Activated T-cell treated with anti-CD3 and anti-CD28 coated beads for 1 hour (primary cell): ENCODE data around the gene HIRA.
A peak's percentile ranks its signal among the peaks of the same experiment; 100 is the strongest.
"Not testable (repeated sequence)": the region's sequence is repeated elsewhere in the genome, so short reads cannot be mapped to it uniquely, and the experiment has no call there.

Experiments used
- DNase-seq: peaks from one replicate; pipeline ENCODE4 v3.0.0-alpha.2; 2020; ENCODE audit warnings: low read depth

The HIRA gene

GRCh38 chr22:19463491-19464469, 32.2 kb upstream of the HIRA start:
- DNase-seq = no peak

DNA sequence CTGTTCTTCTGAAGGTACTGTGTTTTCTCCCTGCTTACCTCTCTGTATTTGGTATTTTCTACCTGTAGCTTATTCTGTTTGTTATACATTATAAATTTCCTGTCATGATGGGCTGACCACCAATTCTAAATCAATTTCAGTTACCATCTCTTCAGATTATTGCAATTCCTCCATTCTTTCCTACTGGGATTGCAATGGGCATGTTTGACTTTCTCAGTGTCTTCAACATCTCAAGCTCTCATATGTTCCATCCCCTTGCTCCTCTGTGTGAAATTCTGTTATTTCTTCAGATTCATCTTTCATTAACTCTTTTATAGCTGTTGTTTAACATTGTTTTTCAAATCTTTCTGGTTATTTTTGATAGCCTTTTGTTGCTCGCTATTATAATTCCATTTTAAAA, 31.5 kb upstream of the HIRA start:
- no peak for DNase-seq

- no peak for DNase-seq
Observed at GRCh38 chr22:19461506-19461905, 30.0 kb upstream of the HIRA start.

- DNase-seq = no peak
Observed at GRCh38 chr22:19460036-19460435, 28.5 kb upstream of the HIRA start.

DNA sequence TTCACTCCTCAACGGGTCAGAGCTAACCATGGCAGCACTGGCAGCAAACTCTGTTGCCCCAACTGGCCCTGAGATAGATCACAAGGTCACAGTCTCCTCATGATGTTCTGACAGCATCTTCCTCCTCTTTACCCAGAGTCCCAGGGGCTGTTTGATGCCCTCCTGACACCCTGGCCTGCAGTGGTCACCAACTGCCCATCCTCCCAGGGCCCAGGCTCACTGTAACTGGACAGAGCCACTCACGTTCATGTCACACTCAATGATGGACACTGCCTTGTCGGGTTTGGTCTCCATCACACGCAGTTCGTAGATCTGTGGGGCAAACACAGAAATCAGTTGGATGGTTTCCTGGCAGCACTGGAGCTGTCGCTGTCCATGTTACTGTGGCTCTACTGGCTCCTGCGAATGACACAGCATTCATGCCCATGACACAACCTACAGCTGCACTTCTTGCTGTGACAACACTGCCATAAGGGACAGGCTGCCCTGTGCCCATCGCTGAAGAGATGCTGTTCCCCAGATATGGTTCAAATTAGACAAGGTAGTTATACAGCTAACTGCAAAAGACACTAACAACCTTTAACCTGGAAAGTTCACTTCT, 26.4 kb upstream of the HIRA start:
- no peak for DNase-seq

DNA sequence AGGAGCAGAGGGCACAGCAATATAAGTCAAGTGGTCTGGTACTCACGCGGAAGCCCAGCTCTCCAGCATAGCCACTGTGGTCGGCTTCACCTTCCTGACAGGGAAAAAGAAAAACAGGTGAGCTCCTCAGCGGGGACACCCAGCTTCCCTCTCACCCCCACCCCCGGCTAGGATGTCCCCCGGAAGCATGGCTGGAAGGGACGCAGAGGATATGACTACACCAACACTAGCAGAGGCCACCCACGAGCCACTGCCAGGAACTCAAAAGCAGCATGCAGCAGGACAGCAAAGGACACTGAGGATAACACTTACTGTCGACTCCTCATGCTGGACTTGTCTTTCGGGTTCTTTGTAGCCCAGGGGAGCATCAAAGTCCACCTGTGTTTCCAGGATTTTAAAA, 25.0 kb upstream of the HIRA start:
- DNase-seq = no peak

DNA sequence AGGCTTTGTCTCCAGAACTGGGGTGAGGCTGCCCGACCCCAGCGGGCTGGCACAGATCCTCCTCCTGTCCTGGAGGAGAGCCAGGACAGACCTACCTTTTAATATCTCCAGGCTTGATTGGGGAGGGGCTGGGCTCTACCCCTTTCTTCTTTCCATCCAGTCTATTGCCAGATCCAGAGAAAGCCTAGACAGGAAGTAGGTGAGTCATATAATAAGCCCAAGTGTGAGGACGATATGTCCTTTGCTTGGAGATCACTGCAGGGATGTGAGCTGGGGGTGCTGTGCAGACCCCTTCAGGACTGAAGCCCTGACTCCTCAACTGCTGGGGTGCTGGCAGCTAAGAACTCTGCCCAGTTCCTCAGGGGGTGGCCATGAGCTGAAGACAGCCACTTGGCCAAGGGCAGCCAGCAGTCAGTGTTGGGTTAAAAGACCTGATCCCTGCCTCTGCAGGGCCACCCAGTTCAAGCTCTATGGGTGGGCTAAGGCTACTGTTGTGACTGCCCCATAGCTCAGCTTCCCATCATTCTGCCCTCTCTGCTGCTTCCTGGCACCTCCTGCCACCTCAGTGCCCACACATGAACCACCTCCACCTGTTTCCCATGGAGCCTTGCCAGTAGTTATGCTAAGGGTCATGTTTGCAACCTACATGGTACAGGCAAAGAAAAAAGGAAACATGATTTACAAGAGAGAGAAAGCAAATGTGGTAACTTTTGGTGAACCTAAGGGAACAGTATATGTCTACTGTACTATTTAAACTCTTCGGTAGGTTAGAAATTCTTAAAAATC, 24.2 kb upstream of the HIRA start:
- no peak for DNase-seq

DNA sequence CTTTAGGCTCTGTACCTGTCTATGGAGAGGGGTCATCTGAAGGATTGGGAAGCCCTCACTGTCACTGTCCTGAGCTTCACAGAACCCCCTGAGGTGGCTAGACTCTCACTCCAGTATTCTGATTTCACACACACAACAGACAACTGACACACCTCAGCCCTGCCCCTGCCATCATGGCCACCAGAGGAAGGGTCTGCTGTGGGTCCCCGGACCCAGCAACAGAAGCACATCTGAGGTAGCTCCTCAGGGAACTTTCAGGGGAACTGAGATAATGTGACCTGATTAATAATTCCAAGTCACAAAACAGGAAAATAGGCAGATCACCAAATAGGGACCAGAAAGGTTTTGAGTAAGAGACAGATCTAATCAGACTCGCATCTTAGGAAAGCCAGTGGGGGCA, 23.5 kb upstream of the HIRA start:
- no peak for DNase-seq

GRCh38 chr22:19454156-19454555, 22.6 kb upstream of the HIRA start:
- no peak for DNase-seq

- DNase-seq = no peak
Observed at GRCh38 chr22:19453718-19454117, 22.2 kb upstream of the HIRA start.

- DNase-seq = no peak
Observed at GRCh38 chr22:19451570-19451969, 20.0 kb upstream of the HIRA start.

DNA sequence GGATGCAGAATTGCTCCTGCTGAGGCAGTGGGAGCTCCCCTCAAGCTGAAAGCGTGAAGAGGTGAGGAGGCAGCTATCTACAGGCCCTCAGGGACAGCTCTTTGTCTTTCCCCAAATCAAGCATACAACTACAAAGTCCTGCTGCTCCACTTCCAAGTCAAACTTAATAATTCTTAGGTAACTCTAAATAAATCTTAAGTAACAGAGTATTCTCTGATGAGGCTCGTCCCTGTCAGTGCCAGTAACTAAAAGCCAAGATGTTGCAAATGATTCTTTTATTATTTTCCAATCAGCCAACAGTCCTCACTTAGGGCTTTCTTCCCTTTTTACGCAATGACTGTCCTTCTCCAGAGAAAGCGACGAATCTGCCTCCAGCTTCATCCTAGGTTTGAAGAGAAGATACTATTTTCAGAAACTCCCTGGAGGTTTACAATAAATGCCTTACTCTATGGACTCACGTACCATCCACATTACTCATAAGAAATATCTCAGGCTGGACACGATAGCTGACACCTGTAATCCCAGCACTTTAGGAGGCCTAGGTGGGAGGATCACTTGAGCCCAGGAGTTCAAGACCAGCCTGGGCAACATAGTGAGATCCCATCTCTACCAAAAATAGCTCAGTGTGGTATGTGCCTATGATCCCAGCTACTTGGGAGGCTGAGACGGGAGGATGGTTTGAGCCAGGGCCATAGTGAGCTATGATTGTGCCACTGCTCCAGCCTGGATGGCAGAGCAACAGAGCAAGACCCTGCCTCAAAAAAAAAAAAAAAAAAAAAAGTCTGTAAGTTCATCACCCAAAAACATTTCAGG, 19.0 kb upstream of the HIRA start:
- DNase-seq = no peak

DNA sequence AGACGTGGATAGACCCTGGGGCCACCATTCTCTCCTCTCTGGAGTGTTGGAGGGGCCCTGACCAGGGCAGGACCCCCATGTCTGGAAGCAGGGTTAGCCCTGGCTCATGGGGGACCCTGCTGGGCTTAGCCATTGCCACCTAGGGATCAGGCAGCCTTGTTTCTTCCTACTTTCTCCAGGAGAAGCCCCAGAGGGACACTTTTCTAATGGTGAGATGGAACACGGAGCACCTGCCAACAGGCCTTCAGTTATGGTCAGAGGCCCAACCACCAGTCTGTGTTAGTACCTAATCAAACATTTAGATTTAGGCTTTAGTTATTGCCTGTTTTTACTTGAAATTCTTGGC, 17.9 kb upstream of the HIRA start:
- DNase-seq = no peak

GRCh38 chr22:19448739-19449421, 17.3 kb upstream of the HIRA start:
- DNase-seq = no peak

DNA sequence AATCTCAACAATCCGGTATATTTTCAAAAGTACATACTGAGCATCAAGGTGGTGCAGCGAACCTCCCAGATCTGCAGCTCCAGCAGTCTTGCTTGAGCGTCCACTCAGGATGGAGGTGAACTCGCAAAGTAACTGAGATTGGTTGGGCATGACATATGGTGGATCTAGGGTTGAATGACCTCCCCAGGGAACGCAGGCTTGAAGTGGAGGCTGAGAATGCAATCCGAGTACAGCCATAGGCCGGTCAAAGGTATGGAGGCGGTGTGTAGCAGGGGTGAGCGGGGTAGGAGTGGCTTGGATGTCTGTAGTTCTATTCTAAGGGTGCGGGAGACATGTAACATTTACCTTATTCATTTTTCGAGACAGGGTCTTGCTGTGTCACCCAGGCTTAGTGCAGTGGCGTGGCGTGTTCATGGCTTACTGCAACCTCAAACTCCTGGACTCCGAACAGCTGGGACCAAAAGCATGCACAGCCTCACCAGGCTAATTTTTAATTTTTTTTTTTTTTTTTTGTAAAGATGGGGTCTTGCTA, 16.6 kb upstream of the HIRA start:
- no peak for DNase-seq

GRCh38 chr22:19447330-19448075, 16.0 kb upstream of the HIRA start, which contains the start of gene C22orf39:
TSS of gene C22orf39 (minus strand) at chr22:19447711. CDS start at chr22:19447688, 23 bp downstream.
- peak; percentile 71 for DNase-seq

- no peak for DNase-seq
Observed at GRCh38 chr22:19446603-19447329, 15.2 kb upstream of the HIRA start.

DNA sequence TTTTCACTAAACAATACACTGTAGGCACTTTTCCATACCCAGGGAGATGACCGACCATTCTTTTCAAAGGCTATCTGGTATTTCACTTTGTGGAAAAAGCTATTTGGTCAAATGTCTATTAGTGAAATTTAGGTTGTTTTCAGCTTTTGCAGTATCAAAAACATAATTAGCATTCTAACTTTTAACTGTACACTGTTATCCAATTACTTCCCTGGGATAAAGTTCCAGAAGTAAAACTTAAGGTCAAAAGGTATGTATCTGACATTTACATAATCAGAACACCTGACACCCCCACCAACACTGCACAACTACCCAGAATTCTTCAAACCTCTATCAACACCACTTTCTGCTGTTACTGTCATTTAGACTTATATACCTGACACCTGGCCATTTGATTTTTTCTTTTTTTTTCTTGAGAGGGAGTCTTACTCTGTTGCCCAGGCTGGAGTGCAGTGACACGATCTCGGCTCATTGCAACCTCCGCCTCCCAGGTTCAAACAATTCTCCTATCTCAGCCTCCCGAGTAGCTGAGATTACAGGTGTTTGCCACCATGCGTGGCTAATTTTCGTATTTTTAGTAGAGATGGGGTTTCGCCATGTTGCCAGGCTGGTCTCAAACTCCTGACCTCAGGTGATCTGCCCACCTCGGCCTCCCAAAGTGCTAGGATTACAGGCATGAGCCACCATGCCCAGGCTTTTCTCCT, 13.9 kb upstream of the HIRA start:
- not testable (repeated sequence) for DNase-seq
